Activated CD8-positive, alpha-beta memory T cell treated with anti-CD3 and anti-CD28 coated beads, Interleukin-2, amount 10 ng/mL, durations not matched to agents 7 days and 5 days (primary cell): ENCODE data around the gene SLCO3A1. TPM values are rescaled to one million over a fixed set of nuclear protein-coding genes. Genes with fewer than 3 reads are reported as not detected.

Experiments used
- ATAC-seq: fragments of 150-1000 bp; cut with Tn5 transposase; one replicate; pipeline ENCODE4 v1.10.0; 2021; ENCODE audit warnings: moderate library complexity
- CTCF ChIA-PET: fragments of 350-600 bp; sonication (Branson Sonifier 250); formaldehyde crosslinking; loops from one replicate; lab custom pipeline; 2021; ENCODE audit warnings: antibody characterized with exemption; lab: Charles Lee
- DNase-seq: peaks from one replicate; pipeline ENCODE4 v3.0.0-alpha.2; 2020
- H3K27ac Mint-ChIP-seq: one replicate; pipeline ENCODE4 v1.8.0; 2021; ENCODE audit warnings: mild to moderate bottlenecking, mixed read lengths
- H3K27me3 Mint-ChIP-seq: one replicate; pipeline ENCODE4 v1.8.0; 2021; ENCODE audit warnings: mixed read lengths
- H3K36me3 Mint-ChIP-seq: one replicate; pipeline ENCODE4 v1.8.0; 2021; ENCODE audit warnings: mild to moderate bottlenecking, mixed read lengths
- H3K4me1 Mint-ChIP-seq: one replicate; pipeline ENCODE4 v1.8.0; 2021; ENCODE audit warnings: mixed read lengths
- H3K4me3 Mint-ChIP-seq: one replicate; pipeline ENCODE4 v1.8.0; 2021; ENCODE audit warnings: mild to moderate bottlenecking, moderate library complexity, mixed read lengths
- H3K9me3 Mint-ChIP-seq: one replicate; pipeline ENCODE4 v1.8.0; 2022; ENCODE audit warnings: low read depth, mixed read lengths
- total RNA-seq, 2 experiments: library from RNA; stranded (reverse); gene quantifications; one replicate each; pipeline ENCODE4 v1.2.3, GENCODE V29; 2021

The SLCO3A1 gene
- total RNA-seq, 2 experiments from 2014 or later, result 20.8 to 32.0 TPM

DNA sequence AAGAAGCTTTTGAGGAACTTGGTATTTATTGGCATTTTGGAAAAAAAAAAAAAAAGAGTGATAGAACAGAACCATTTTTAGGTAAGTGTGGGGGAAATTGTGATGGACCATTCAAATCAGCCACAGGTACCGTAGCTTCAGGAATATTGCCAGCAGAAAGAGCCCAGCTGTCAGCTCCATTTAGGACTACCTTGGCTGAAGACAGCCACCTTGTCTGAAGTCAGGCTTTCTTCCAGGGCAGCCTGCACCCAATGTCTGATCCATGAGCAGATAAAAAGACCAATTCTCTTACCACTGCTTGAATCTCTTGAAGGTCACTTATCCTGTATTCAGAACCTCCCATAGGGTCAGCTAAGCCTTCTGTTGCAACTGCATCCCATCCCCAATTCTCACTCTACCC, 37.6 kb downstream of the SLCO3A1 start:
- peaks cover 3% of the 10 kb centered on the region for H3K4me1 Mint-ChIP-seq

DNA sequence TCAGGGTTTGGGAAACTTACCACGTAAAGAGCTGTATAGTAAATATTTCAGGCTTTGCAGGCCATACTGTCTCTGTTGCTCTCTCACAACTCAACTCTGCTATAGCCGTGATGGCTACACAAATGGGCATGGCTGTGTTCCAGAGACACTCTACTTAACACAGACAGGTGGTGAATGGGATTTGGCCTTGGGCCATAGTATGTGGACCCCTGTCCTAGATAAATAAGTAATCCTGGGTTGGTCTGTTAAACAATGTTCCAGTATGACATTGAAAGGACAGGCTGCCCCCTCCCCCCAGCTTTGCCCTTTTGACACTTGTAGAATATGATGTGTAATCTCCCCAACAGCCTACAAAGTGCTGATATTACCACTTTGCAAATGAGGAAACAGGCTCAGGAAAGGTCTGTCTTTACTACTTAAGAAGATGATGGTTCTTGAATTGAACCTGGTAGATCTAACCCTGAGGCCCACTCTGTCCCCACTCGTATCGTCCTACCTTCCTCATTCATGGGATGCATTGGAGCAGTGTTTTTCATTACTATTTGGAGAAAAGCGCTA, 38.4 kb downstream of the SLCO3A1 start:
- Mint-ChIP-seq H3K4me3 (no peak overlapping the region), H3K9me3 (peaks cover 7% of the 10 kb centered on the region), H3K27ac (no peak overlapping the region), H3K36me3 (peaks cover 5% of the 10 kb centered on the region), H3K27me3 (no peaks in the 10 kb centered on the region), H3K4me1 (peaks cover 3% of the 10 kb centered on the region)
- no peak for DNase-seq
- CTCF ChIA-PET, result no interaction called here
- ATAC-seq, result no peak

More for the DNA sequence above, 37.6 kb downstream of the SLCO3A1 start:
- Mint-ChIP-seq H3K27me3 (no peaks in the 10 kb centered on the region), H3K27ac (no peak overlapping the region), H3K36me3 (peaks cover 5% of the 10 kb centered on the region), H3K9me3 (peaks cover 7% of the 10 kb centered on the region), H3K4me3 (no peak overlapping the region)
- CTCF ChIA-PET, result no interaction called here
- no peak for ATAC-seq
- no peak for DNase-seq

DNA sequence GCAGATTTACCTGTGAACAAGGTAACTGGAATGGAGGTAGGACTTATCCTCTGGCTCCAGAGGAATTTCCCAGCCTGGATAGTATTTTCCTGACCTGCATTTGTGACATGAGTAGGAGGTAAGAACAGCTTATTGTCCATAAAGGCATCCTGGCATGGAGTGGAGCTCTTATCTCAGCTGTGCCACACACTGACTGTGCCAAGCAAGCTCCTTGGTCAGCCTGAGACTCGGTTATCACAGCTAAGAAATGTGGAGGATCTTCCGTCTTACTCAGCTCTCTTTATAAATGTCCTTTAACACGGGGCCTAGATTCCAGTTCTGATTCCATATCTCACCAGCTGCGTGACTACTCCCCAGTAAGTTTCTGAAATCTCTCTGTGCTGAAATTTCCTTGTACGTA, 38.9 kb downstream of the SLCO3A1 start:
- peaks cover 7% of the 10 kb centered on the region for H3K9me3 Mint-ChIP-seq
- ATAC-seq, result no peak
- H3K4me3 Mint-ChIP-seq, result no peak overlapping the region
- no peak overlapping the region for H3K27ac Mint-ChIP-seq
- CTCF ChIA-PET, result no interaction called here
- H3K27me3 Mint-ChIP-seq, result no peaks in the 10 kb centered on the region
- peaks cover 3% of the 10 kb centered on the region for H3K4me1 Mint-ChIP-seq
- H3K36me3 Mint-ChIP-seq, result peaks cover 5% of the 10 kb centered on the region
- DNase-seq, result no peak

DNA sequence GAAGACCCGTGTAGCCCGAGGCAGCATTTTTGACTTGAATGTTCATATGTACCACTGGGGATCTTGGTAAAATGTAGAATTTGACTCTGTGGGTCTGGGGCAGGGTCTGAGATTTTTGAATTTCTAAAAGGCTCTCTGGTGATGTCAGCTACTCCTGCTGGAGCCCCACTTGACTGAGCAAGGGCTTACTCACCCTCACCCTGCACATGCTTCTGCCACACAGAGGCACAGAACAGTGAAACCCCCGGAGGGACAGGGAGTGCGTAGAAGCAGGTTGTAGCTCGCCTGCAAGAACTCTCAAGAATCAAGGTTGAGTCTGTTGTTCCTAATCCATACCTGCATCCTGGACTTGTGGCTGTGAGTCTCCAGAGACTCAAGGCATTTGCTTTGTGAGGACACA, 41.1 kb downstream of the SLCO3A1 start:
- no peak overlapping the region for H3K4me3 Mint-ChIP-seq
- no peak for ATAC-seq

DNA sequence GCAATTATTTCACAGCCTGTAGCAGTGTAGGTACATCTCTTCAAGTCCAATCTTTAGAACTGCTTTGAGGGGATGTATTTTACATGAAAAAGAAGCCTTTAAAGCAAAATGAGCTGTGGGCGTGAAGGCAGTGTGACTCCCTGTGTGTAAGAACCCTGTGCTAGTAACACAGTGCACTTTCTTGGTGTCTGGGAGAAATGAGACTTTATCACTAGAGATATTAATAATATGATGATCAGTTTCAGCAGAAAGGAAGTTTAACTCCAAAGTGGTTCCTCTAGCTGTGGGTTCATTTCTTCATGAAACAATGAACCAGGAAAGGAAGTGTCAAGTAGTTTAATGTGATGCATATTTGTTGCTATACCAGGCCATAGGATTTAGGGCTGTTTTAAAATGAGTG, 41.5 kb downstream of the SLCO3A1 start:
- CTCF ChIA-PET, result no interaction called here
- ATAC-seq, result no peak
- H3K4me1 Mint-ChIP-seq, result no peaks in the 10 kb centered on the region

More for the DNA sequence above, 41.1 kb downstream of the SLCO3A1 start:
- Mint-ChIP-seq H3K27me3 (no peaks in the 10 kb centered on the region), H3K36me3 (peaks cover 5% of the 10 kb centered on the region), H3K27ac (no peak overlapping the region), H3K4me1 (no peaks in the 10 kb centered on the region), H3K9me3 (peaks cover 7% of the 10 kb centered on the region)
- CTCF ChIA-PET, result no interaction called here
- DNase-seq, result no peak

DNA sequence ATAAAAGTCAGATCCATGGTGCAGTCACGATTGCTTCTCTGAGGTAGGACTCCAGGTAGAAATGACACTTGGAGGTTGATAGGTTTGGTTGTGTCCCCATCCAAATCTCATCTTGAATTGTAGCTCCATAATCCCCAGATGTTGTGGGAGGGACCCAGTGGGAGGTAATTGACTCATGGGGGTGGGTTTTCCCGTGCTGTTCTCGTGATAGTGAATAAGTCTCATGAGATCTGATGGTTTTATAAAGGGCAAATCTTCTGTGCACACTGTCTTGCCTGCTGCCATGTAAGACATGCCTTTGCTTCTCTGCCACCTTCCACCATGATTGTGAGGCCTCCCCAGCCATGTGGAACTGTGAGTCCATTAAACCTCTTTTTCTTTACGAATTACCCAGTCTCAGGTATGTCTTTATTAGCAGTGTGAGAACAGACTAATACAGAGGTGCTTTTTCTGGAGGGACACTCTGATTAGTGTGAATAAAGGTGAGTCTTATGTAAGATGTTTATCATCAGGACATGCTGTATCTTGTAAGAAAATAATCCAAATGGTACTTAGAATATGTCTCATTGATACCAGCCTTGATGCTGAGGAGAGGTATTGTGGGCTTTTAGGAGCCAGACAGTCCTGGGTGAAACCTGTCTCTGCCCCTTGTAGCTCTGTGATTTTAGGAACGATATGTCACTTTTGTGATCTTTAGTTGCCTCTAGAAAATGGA, 43.0 kb downstream of the SLCO3A1 start:
- ATAC-seq (no peak), DNase-seq (no peak)
- no peaks in the 10 kb centered on the region for H3K4me1 Mint-ChIP-seq
- peaks cover 5% of the 10 kb centered on the region for H3K36me3 Mint-ChIP-seq
- no peak overlapping the region for H3K4me3 Mint-ChIP-seq
- H3K27ac Mint-ChIP-seq, result no peak overlapping the region
- peaks cover 7% of the 10 kb centered on the region for H3K9me3 Mint-ChIP-seq
- no peaks in the 10 kb centered on the region for H3K27me3 Mint-ChIP-seq
- CTCF ChIA-PET, result interaction anchor here (0.9 kb wide), 1 partner anchor 8 kb away, joined by 3 read pairs; no protein-coding TSS in a partner anchor

More for the DNA sequence above, 41.5 kb downstream of the SLCO3A1 start:
- Mint-ChIP-seq H3K4me3 (no peak overlapping the region), H3K36me3 (peaks cover 5% of the 10 kb centered on the region), H3K9me3 (peaks cover 7% of the 10 kb centered on the region), H3K27me3 (no peaks in the 10 kb centered on the region), H3K27ac (no peak overlapping the region)
- DNase-seq, result no peak

DNA sequence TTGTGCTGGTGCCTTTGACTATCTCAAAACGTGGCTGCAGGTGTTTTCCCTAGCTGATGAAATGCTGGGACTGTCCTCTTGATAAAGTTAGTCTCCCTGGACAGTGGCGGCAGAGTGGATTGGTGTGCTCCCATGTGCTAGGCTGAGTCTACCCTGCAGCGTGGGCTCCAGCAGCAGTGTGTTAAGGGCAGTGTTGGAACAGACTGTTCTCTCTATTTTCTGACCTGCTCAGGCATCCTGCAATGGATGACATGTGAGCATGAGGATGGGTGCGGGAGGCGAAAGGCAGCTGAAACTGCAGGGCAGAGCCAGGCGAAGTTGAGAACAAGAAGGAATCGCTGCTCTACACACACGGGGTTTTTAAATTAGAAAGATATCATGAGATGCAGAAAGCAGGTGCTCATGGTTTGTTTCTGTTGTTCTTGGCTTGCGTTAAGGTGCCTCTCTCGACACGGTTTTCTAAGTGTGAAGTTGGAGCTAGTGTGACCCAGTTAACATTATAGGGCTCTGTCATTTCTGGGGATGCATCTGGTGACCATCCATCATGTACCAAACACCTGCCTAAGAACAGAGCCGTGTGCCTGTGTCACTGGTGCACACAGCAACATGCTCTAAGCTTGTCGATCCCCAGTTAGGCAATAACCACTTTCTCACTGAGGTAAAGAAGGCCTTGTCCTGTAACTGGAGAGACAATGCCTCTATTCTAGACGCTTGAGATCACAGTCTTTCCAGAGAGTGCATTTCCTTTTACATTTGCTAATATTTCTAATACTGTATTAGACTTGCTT, 44.3 kb downstream of the SLCO3A1 start:
- no peak overlapping the region for H3K27ac Mint-ChIP-seq

DNA sequence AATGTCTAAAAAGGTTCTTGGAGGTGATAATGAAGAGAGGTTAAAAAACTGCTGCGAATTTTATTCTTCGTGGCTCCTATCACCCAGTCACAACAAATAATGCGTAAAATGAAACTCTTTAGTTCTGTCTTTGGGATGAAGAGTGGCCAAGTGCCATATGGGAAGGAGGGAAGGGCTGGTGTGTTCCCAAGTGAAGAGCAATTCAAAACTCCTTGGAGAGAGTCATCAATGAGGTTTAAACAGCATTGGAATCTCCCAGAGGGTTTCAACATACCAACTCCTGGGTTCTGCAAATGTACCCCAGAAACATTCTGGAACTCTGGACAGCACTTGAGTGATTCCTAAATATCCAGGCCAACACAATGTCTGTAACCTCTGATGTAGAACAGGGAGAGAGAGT, 45.3 kb downstream of the SLCO3A1 start:
- CTCF ChIA-PET, result no interaction called here
- peaks cover 11% of the 10 kb centered on the region for H3K9me3 Mint-ChIP-seq
- H3K4me1 Mint-ChIP-seq, result no peaks in the 10 kb centered on the region
- no peak overlapping the region for H3K4me3 Mint-ChIP-seq
- no peak for ATAC-seq
- no peak overlapping the region for H3K27ac Mint-ChIP-seq
- no peak for DNase-seq
- H3K36me3 Mint-ChIP-seq, result peaks cover 4% of the 10 kb centered on the region
- no peaks in the 10 kb centered on the region for H3K27me3 Mint-ChIP-seq

More for the DNA sequence above, 44.3 kb downstream of the SLCO3A1 start:
- peaks cover 16% of the 10 kb centered on the region for H3K9me3 Mint-ChIP-seq
- H3K4me1 Mint-ChIP-seq, result no peaks in the 10 kb centered on the region
- ATAC-seq (no peak), DNase-seq (no peak)
- H3K36me3 Mint-ChIP-seq, result peaks cover 4% of the 10 kb centered on the region
- CTCF ChIA-PET, result no interaction called here
- no peaks in the 10 kb centered on the region for H3K27me3 Mint-ChIP-seq
- H3K4me3 Mint-ChIP-seq, result no peak overlapping the region

DNA sequence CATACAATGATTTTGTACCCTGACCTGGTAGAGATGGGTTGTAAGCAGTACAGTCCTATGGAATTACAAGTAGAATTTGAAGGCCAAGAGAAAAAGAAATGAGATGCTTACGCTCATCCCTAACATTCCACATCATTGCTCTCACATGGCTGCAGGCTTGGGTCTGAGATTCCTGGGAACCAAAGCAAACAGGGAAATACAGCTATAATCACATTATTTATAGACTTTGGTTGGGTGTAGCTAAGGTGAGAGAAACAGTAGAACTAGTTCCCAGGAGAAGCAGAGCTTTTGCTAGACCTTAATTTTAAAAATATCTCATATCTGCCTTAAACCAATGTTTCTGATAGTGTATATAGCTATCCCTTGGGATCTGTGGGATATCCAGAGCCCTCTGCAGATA, 51.4 kb downstream of the SLCO3A1 start:
- DNase-seq (no peak), ATAC-seq (no peak)
- Mint-ChIP-seq H3K27ac (no peak overlapping the region), H3K9me3 (peaks cover 11% of the 10 kb centered on the region), H3K4me3 (no peak overlapping the region), H3K4me1 (peaks cover 2% of the 10 kb centered on the region), H3K27me3 (no peaks in the 10 kb centered on the region), H3K36me3 (peaks cover 4% of the 10 kb centered on the region)
- CTCF ChIA-PET, result no interaction called here

DNA sequence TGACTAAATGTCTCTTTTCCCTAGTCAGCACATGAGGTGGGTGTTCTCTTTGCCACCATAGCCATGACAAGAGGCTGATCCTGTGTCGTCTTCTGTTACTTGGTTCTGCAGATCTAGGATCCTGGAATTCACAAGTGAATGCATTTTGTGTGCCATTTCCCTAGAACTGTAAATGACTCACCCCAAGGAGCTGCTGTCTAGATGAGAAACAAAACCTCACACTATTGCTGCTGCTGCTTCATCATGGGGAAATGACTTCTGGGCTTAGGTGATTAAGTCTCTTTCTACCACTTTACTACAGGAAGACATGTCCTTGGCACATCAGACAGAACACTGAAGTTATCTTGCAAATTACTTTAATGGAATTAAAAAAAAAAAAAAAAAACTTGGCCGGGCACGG, 54.9 kb downstream of the SLCO3A1 start:
- Mint-ChIP-seq H3K4me1 (peaks cover 2% of the 10 kb centered on the region), H3K27me3 (no peaks in the 10 kb centered on the region), H3K27ac (no peak overlapping the region), H3K36me3 (no peaks in the 10 kb centered on the region), H3K4me3 (no peak overlapping the region), H3K9me3 (no peaks in the 10 kb centered on the region)
- DNase-seq (no peak), ATAC-seq (no peak)
- CTCF ChIA-PET, result no interaction called here

DNA sequence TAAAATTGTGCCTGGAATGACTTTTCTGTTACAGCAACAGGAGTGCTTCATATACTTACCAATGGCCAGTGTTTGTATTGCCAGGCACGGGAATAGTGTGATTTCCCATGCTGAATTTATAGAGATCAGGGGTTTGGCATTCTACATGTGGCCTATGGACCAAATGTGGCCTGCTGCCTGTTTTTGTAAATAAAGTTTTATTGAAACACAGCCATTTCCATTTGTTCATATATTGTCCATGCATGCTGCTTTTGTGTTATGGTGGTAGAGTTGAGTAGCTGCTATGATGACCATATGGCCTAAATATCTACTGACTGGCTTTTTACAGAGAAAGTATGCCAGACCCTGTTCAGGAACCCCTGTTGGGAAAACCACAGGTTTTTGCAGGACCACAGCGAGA, 55.6 kb downstream of the SLCO3A1 start:
- ATAC-seq (no peak), DNase-seq (no peak)
- no peak overlapping the region for H3K27ac Mint-ChIP-seq
- no peaks in the 10 kb centered on the region for H3K36me3 Mint-ChIP-seq
- H3K9me3 Mint-ChIP-seq, result no peaks in the 10 kb centered on the region
- no peak overlapping the region for H3K4me3 Mint-ChIP-seq
- no peaks in the 10 kb centered on the region for H3K27me3 Mint-ChIP-seq
- H3K4me1 Mint-ChIP-seq, result peaks cover 2% of the 10 kb centered on the region
- CTCF ChIA-PET, result no interaction called here

DNA sequence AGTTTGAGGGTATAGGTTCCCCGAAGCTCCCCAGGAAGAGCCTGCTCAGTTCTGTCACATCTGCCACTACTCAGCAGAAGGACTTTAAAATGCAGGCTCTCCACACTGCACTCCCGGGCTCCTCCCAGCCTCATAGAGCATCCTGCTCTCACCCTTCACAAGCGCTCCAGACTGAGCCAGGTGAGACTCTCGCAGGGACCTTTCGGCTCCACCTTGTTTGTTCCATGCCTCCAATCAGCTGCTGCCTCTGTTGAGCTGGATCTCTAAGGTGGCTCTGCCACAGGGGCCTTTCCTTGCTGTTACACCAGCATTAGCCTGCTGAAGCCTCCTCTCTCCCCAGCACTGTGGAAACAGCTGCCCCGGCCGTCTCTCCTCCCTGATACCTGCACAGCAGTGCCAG, 56.1 kb downstream of the SLCO3A1 start:
- CTCF ChIA-PET, result no interaction called here
- H3K27me3 Mint-ChIP-seq, result no peaks in the 10 kb centered on the region
- DNase-seq (no peak), ATAC-seq (no peak)
- no peak overlapping the region for H3K27ac Mint-ChIP-seq
- no peaks in the 10 kb centered on the region for H3K9me3 Mint-ChIP-seq
- H3K36me3 Mint-ChIP-seq, result no peaks in the 10 kb centered on the region
- H3K4me1 Mint-ChIP-seq, result peaks cover 2% of the 10 kb centered on the region
- H3K4me3 Mint-ChIP-seq, result no peak overlapping the region

DNA sequence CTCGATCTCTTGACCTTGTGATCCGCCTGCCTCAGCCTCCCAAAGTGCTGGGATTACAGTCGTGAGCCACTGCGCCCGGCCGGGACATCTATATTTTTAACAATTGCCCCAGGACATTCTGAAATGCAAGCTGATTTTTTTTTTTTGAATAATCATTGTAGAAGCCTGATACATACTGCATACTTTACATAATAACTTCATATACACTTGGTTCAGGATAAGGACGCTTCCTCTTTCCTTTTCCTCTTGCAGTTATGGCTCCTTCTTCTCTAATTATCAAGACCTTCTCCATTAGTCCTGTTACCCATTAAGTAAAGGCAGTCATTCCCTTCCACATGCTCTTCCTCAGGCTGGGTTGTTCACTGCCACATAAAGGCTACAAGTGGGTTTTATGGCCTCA, 58.3 kb downstream of the SLCO3A1 start:
- Mint-ChIP-seq H3K27ac (no peak overlapping the region), H3K27me3 (no peaks in the 10 kb centered on the region), H3K9me3 (no peaks in the 10 kb centered on the region), H3K36me3 (peaks cover 4% of the 10 kb centered on the region), H3K4me1 (peaks cover 2% of the 10 kb centered on the region), H3K4me3 (no peak overlapping the region)
- CTCF ChIA-PET, result no interaction called here
- ATAC-seq (no peak), DNase-seq (no peak)

DNA sequence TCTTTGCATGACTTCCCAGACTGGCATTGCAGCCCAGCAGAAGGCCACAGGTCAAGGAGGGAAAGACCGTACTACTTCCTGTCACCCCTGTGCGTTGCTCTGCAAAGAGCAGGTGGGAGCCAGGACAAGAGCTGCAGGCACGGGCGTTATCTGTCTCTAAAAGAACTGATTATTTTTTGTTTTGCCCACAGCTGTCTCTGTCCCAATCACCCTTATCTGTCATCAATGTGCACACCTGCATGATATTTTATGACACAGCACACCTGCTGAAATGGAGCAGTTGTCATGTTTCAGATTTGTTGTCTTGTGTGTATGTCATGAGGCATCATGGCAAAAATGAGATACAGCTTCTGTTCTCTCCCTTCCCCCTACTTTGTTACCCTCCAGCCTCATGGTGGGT, 58.8 kb downstream of the SLCO3A1 start:
- peaks cover 2% of the 10 kb centered on the region for H3K4me1 Mint-ChIP-seq
- no peak overlapping the region for H3K27ac Mint-ChIP-seq
- no peak for ATAC-seq
- no peak overlapping the region for H3K4me3 Mint-ChIP-seq
- CTCF ChIA-PET, result no interaction called here
- H3K27me3 Mint-ChIP-seq, result no peaks in the 10 kb centered on the region
- peaks cover 7% of the 10 kb centered on the region for H3K36me3 Mint-ChIP-seq
- DNase-seq, result no peak
- H3K9me3 Mint-ChIP-seq, result no peaks in the 10 kb centered on the region
